MM.1S (cell line): ENCODE results near the gene NCR2.

ENCODE experiments used
- EZH2 ChIP-seq: fragments of 300-600 bp; sonication (generic); optimal IDR thresholded peaks from 2 replicates; pipeline ENCODE3; 2017; ENCODE audit warnings: low read depth, mild to moderate bottlenecking, antibody characterized with exemption, low read length, mixed read lengths
- TF ChIP-seq, protein P1 (sequence below): fragments of 300-600 bp; sonication (generic); IDR thresholded peaks from 2 replicates; pipeline ENCODE4 v1.5.1; 2016; ENCODE audit warnings: antibody characterized with exemption, low read length, mixed read lengths

DNA sequence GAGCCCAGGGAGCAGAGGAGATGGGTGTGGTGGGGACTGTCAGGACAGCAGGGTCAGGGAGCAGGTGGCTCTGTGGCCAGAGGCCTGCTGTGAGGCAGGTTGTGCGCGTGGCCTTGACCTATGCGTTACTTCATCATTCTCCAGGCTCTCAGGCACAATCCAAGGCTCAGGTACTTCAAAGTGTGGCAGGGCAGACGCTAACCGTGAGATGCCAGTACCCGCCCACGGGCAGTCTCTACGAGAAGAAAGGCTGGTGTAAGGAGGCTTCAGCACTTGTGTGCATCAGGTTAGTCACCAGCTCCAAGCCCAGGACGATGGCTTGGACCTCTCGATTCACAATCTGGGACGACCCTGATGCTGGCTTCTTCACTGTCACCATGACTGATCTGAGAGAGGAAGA lies 535 bp downstream of the NCR2 start:
- TF ChIP-seq, protein P1, sequence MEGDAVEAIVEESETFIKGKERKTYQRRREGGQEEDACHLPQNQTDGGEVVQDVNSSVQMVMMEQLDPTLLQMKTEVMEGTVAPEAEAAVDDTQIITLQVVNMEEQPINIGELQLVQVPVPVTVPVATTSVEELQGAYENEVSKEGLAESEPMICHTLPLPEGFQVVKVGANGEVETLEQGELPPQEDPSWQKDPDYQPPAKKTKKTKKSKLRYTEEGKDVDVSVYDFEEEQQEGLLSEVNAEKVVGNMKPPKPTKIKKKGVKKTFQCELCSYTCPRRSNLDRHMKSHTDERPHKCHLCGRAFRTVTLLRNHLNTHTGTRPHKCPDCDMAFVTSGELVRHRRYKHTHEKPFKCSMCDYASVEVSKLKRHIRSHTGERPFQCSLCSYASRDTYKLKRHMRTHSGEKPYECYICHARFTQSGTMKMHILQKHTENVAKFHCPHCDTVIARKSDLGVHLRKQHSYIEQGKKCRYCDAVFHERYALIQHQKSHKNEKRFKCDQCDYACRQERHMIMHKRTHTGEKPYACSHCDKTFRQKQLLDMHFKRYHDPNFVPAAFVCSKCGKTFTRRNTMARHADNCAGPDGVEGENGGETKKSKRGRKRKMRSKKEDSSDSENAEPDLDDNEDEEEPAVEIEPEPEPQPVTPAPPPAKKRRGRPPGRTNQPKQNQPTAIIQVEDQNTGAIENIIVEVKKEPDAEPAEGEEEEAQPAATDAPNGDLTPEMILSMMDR = no peak
- TF ChIP-seq EZH2 = no peak
